ENCODE results near the gene KLC3.
"Not testable (repeated sequence)": the region's sequence is repeated elsewhere in the genome, so short reads cannot be mapped to it uniquely, and the experiment has no call there.

The KLC3 gene

GRCh38 chr19:45320997-45321775 is 19.4 kb upstream of the KLC3 start:
- DNase-seq (ENCODE audit: low spot score) = no peak

GRCh38 chr19:45321848-45322247 is 18.7 kb upstream of the KLC3 start:
- DNase-seq (ENCODE audit: low spot score) = no peak

- no peak for DNase-seq (ENCODE audit: low spot score)
These were observed 18.2 kb upstream of the KLC3 start for GRCh38 chr19:45322311-45322710.

DNA sequence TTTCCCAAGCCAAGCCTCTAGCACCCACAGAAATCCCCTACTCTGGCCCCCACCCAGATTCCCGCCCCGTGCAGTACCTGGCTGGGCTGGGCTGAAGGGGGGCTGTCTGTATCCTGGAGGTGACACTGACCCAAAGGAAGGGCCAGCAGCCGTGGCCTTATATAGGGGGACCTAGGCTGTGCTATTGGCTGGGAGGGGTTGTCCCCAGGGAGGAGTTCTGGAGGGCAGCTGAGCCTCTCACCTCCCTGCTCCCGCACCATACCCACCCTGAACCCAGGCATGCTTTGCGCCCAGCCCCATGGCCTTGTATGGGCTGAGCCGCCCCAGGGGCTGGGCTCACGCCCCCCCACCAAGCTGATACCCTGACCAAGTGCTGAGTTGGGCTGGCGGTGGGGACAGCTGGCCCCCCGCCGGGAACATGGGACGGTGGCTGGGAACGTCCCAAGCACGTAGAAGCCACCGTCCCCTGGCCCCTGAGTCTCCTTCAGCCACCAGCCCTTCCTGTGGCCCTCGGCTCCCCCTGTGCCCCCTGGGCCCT is 17.7 kb upstream of the KLC3 start, which contains the start of gene CKM:
TSS of gene CKM (minus strand) at position 132 of the 538 bp plus-strand sequence. CDS start 3,162 bp downstream, outside the sequence.
- DNase-seq (ENCODE audit: low spot score) = no peak

DNA sequence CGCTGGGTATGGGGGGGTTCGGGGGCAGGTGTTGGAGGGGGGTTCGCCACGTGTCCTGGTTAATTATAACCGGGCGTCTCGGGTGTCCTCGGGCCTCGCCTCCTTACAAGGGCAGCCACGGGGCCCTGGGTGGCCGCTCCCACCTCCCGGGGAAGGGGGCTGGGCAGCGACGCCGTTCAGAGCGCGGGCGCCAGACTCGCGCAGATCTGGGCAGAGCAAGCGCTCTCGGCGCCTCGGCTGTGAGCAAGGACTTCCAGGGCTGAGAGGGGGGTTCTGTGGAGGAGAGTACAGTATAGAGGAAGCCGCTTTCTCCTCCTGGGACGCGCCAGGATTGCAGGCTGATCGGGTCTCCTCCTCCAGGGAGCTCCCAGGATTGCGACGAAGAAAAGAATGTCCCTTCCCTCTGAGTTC is 16.9 kb upstream of the KLC3 start:
- no peak for DNase-seq (ENCODE audit: low spot score)

GRCh38 chr19:45324349-45324907 is 16.1 kb upstream of the KLC3 start:
- DNase-seq (ENCODE audit: low spot score) = no peak

GRCh38 chr19:45327404-45328143 is 13.0 kb upstream of the KLC3 start:
- DNase-seq (ENCODE audit: low spot score) = no peak

DNA sequence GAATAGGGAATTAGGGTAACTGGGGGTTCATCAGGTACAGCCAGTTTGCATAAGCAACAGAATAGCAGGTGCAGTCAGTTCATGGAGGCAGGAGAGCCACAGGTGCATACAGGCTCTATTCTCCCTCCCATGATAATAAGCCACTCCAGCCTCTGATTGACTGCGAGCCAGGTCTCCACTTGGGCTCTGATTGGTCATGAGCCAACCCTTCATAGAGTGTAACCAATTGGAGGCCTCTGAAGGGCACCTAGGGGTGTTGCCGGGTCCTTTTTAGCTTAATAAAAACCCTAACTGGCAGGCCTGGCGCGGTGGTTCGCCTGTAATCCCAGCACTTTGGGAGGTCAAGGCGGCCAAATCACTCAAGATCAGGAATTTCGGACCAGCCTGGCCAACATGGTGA is 9.1 kb upstream of the KLC3 start:
- no peak for DNase-seq (ENCODE audit: low spot score)

GRCh38 chr19:45333609-45334303 is 6.8 kb upstream of the KLC3 start:
- no peak for DNase-seq (ENCODE audit: low spot score)

DNA sequence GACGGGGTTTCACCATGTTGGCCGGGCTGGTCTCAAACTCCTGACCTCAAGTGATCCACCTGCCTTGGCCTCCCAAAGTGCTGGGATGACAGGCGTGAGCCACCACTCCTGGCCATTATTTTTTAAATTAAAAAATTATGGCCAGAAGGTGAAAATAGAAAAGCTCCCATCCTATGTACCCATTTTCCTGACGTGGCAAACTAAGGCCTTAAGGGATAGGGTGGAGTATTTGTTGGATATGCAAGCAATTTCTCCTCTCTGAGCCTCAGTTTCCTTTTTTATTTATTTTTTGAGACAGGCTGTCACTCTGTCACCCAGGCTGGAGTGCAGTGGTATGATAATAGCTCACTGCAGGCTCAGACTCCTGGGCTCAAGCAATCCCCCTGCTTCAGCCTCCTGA is 5.7 kb upstream of the KLC3 start:
- not testable (repeated sequence) for DNase-seq (ENCODE audit: low spot score)

GRCh38 chr19:45336696-45337251 is 3.8 kb upstream of the KLC3 start:
- no peak for DNase-seq (ENCODE audit: low spot score)

GRCh38 chr19:45339629-45340028 is 921 bp upstream of the KLC3 start:
- no peak for DNase-seq (ENCODE audit: low spot score)

DNA sequence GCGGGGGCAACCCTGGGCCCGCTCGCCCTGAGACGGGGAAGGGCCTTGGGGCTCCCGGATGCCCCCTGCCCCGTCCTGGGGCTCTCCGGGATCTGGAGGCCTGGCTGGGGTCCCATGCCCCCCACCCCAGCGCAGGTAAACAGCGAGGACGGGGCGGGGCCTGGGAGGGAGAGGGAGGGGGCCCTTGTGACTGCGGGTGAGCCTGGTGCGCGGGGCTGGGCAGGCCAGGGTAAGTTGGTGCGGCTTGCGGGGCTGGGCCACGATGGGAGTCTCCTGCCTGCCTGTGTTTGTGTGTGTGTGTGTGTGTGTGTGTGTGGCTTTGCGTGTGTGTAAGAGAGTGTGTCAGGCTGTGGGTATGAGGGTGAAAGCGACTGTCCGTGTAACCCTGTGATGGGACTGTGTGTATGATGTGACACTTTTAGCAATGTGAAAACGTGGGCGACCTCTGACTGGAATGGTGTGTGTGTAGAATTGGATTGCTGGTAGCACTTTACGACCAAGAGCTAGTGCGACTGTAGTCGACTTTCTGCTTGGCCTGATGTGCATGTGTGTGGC is 426 bp downstream of the KLC3 start:
- DNase-seq (ENCODE audit: low spot score) = no peak

DNA sequence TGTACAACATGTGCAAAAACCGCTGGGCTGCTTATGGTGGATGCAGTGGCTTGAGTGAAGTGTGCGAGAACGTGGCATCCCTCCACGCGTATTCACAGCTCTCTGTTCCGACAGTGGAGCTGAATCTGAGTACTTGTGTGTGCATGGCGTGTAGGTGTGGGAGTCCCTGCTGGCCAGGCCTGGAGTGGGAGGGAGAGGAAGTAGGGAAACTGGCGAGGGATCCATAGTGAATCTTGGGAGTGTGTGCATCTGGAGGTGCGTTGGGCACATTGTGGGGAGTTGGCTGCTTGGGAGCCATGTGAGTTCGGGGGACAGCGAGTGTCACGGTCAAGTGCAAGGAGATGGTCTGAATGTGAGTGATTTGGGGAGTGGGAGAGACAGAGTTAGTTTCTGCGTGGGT is 2.4 kb downstream of the KLC3 start:
- DNase-seq (ENCODE audit: low spot score) = no peak

GRCh38 chr19:45344621-45345505 is 4.3 kb downstream of the KLC3 start:
- DNase-seq (ENCODE audit: low spot score) = no peak

DNA sequence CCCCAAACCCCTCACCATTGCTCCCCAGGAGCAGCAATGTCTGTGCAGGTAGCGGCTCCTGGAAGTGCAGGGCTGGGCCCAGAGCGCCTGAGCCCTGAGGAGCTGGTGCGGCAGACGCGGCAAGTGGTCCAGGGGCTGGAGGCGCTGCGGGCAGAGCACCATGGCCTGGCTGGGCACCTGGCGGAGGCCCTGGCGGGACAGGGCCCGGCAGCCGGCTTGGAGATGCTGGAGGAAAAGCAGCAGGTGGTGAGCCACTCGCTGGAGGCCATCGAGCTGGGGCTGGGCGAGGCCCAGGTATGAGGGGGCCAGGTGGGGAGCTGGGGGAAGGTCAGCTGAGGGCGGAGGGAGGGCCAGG is 4.9 kb downstream of the KLC3 start:
- DNase-seq (ENCODE audit: low spot score) = no peak

DNA sequence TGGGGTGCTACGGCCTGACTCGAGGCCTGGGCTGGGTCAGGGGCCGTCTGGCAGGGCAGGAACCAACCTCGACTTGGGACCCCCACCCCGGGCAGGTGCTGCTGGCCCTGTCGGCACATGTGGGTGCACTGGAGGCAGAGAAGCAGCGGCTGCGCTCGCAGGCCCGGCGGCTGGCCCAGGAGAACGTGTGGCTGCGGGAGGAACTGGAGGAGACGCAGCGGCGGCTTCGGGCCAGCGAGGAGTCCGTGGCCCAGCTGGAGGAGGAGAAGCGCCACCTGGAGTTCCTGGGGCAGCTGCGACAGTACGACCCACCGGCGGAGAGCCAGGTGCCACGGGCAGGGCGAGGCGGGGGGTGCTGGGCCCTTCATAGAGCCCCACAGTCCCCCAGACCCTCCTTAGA is 5.9 kb downstream of the KLC3 start:
- DNase-seq (ENCODE audit: low spot score) = no peak

- DNase-seq (ENCODE audit: low spot score) = no peak
These were observed 7.2 kb downstream of the KLC3 start for GRCh38 chr19:45347570-45348366.

DNA sequence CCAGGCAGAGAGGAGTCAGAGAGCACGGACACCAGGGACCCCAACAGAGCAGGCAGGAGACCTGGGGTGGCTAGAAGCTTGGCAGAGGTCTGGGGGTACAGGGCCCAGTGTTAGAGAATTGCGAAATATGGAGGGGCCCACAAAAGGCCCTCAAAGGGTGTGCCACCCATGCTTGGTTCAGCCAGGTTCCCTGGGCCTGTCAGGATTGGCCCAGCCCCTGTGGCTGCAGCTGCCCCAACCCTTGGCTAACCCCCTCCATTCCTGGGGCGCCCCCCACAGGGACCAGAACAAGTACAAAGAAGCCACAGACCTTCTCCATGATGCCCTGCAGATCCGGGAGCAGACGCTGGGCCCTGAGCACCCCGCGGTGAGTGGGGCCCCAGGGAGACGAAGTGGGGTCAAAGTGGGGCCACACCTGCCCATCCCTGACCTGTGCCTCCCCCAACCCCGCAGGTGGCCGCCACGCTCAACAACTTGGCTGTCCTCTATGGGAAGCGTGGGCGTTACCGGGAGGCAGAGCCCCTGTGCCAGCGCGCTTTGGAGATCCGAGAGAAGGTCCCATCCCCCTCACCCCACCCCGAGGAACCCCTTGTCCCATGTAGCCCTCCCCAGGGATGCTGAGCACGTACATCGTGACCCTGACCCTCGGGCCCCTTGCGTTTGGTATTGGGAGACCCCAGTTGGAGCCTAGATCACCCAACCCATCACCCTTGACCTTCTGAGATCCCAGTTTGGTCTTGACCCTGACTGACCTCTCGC is 8.0 kb downstream of the KLC3 start:
- no peak for DNase-seq (ENCODE audit: low spot score)

All from left forelimb (tissue), 1 donor.